ENCODE measurements around the gene KIAA1549.

DNA sequence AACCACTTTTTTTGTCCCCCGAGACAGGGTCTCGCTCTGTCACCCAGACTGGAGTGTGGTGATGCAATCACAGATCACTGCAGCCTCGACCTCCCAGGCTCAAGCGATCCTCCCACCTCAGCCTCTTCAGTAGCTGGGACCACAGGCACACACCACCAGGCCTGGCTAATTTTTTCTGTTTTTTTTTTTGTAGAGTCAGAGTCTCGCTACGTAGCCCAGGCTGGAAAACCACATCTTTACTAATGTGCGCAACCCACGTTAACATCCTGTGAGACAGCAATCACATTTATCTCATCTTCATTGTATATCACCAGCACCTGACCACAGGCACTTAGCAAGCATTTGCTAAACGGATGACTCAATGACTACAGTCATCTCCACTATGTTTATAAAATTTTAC lies 105.4 kb downstream of the KIAA1549 start:
- TF ChIP-seq CTCF (IDR thresholded peaks at IDR 0.05) (no peak), POLR2A (IDR thresholded peaks at IDR 0.05) (no peak)
